Uterus (tissue), 2 donors: ENCODE measurements around the gene PCSK9.
"Not testable (repeated sequence)": the region's sequence is repeated elsewhere in the genome, so short reads cannot be mapped to it uniquely, and the experiment has no call there.

Experiments used
- POLR2A ChIP-seq, 2 donors: fragments of 450-650 bp; IDR thresholded peaks; one replicate each; pipeline ENCODE4 v1.6.1; 2016; ENCODE audit warnings: antibody characterized with exemption in 2 of 2, mild to moderate bottlenecking in 1 of 2, moderate library complexity in 1 of 2
- TF ChIP-seq, protein P1 (sequence below), 4 experiments: fragments of 200-600 bp in 2 of 4; fragments of 450-650 bp in 2 of 4; sonication (generic) in 2 of 4; IDR thresholded peaks; one replicate each; pipeline ENCODE4 v1.5.1; 2016 to 2019; ENCODE audit warnings: antibody characterized with exemption in 4 of 4, mild to moderate bottlenecking in 2 of 4, moderate library complexity in 1 of 4

DNA sequence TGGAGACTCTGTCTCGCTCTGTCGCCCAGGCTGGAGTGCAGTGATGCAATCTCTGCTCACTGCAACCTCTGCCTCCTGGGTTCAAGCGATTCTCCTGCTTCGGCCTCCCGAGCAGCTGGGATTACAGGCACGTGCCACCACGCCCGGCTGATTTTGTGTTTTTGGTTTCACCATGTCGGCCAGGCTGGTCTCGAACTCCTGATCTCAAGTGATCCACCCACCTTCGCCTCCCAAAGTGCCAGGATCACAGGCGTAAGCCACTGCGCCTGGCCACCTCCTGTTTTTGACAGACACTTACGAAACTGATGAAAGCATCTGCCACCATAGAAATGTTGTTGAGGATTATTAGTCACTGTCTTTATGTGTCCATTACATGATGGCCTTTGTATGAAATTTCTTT is 69.7 kb downstream of the PCSK9 start:
- TF ChIP-seq POLR2A (IDR thresholded peaks at IDR 0.05), result not testable (repeated sequence)
- TF ChIP-seq, protein P1, sequence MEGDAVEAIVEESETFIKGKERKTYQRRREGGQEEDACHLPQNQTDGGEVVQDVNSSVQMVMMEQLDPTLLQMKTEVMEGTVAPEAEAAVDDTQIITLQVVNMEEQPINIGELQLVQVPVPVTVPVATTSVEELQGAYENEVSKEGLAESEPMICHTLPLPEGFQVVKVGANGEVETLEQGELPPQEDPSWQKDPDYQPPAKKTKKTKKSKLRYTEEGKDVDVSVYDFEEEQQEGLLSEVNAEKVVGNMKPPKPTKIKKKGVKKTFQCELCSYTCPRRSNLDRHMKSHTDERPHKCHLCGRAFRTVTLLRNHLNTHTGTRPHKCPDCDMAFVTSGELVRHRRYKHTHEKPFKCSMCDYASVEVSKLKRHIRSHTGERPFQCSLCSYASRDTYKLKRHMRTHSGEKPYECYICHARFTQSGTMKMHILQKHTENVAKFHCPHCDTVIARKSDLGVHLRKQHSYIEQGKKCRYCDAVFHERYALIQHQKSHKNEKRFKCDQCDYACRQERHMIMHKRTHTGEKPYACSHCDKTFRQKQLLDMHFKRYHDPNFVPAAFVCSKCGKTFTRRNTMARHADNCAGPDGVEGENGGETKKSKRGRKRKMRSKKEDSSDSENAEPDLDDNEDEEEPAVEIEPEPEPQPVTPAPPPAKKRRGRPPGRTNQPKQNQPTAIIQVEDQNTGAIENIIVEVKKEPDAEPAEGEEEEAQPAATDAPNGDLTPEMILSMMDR (IDR thresholded peaks at IDR 0.05), result not testable (repeated sequence)
